Stimulated activated CD4-positive, alpha-beta T cell treated with anti-CD3 and anti-CD28 coated beads, Interleukin-4, amount 100 ng/mL, for 1 hour (primary cell): ENCODE data around the gene METTL14.

Source experiments
- DNase-seq: peaks from one replicate; pipeline ENCODE4 v3.0.0-alpha.2; 2020

Gene METTL14

DNA sequence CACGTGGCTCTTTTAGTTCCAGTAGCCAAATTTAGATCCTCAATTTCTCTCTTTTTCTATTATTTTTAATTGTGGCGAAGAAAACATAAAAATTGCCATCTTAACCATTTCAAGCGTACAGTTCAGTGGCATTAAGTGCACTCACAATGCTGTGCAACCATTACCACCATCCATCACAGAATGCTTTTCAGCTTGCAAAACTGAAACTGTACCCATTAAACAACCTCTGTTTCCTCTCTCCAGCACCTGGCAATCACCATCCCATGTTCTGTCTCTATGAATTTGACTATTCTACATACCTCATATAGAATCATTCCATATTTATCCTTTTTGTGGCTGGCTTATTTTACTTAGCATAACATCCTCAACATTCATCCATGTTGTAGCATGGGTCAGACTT is 74.9 kb downstream of the METTL14 start:
- no peak for DNase-seq

DNA sequence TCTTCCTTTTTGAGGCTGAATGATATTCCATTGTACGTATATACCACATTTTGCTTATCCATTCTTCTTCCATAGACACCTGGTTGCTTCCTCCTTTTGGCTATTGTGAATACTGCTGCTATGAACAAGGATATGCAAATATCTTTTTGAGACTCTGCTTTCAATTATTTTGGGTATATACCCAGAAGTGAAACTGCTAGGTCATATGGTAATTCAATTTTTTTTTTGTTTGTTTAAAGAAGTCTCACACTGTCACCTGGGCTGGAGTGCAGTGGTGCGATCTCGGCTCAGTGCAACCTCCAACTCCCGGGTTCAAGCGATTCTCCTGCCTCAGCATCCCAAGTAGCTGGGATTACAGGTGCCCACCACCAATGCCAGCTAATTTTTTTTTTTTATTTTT is 75.3 kb downstream of the METTL14 start:
- no peak for DNase-seq

DNA sequence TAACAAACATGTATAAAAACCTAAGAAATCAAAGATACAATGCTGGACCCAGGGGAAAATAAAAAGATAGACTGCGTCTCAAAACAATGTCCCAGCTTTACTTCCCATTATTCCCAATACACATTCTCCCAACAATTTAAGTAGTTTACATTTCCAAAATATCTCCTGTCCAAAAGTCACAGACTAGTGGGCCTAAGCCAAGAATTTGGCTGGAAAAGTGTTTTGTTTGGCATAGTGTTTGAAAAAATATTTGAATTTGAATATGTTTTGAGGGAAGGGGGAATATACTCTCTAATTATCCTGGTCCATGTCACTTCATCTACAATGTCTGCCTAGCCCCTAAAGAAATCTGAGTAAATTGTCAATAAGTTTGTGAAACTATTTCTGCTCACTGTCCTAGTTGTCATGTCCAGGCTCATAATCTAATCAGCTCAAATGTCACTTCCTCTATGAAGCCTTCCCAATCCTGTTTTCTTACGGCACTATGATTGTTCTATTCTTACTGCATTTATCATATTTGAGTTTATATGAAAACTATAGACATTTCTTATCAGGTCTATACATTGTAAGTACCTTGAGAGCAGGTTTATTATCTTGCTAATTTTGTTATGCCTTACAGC is 76.3 kb downstream of the METTL14 start:
- no peak for DNase-seq

GRCh38 chr4:118762155-118762554 is 77.0 kb downstream of the METTL14 start:
- DNase-seq = no peak

GRCh38 chr4:118762730-118763477 is 77.7 kb downstream of the METTL14 start:
- no peak for DNase-seq
